22Rv1 (cell line): ENCODE results near the gene GDI2.

ENCODE experiments used
- H3K27ac ChIP-seq: fragments of 450-650 bp; 2 replicates; pipeline ENCODE4 v1.5.1; 2017
- CTCF ChIP-seq: fragments of 450-650 bp; IDR thresholded peaks from 2 replicates; pipeline ENCODE4 v1.5.1; 2017; ENCODE audit warnings: mild to moderate bottlenecking
- ZFX ChIP-seq: fragments of 450-650 bp; IDR thresholded peaks from 2 replicates; pipeline ENCODE4 v1.6.1; 2017; ENCODE audit warnings: antibody characterized with exemption, borderline replicate concordance

The GDI2 gene

GRCh38 chr10:5720182-5720581, 93.1 kb downstream of the GDI2 start:
- no peak overlapping the region for H3K27ac ChIP-seq
- no peak for TF ChIP-seq CTCF
- no peak for TF ChIP-seq ZFX

- H3K27ac ChIP-seq = no peak overlapping the region
- TF ChIP-seq ZFX (no peak), CTCF (no peak)
These were observed 93.7 kb downstream of the GDI2 start for GRCh38 chr10:5719546-5719945.
